ENCODE results near the gene CBX5. TPM values are rescaled to one million over a fixed set of nuclear protein-coding genes. Genes with fewer than 3 reads are reported as not detected.

CBX5 gene
- polyA plus RNA-seq, 2 donors, result 4.9 to 5.6 TPM

- H3K27me3 ChIP-seq (ENCODE audit: control insufficient read depth in 1 of 2, insufficient read depth in 2 of 2, low read length in 2 of 2), result no peaks in the 10 kb centered on the region
- 8 to 15% methylated on average over 39 of the region's 39 CpGs for WGBS, 2 donors
- peak overlapping the region; percentile 22 to 30 for H3K4me3 ChIP-seq (ENCODE audit: low read depth in 1 of 2, low read length in 2 of 2)
Observed at GRCh38 chr12:54217774-54218241, 62.1 kb downstream of the CBX5 start.

GRCh38 chr12:54216797-54217661 is 62.9 kb downstream of the CBX5 start:
- Histone ChIP-seq H3K27ac (ENCODE audit: low read depth in 2 of 2, low read length in 1 of 2) (no peak overlapping the region), H3K4me3 (ENCODE audit: low read depth in 1 of 2, low read length in 2 of 2) (peak overlapping the region; percentile 22 to 34), H3K4me1 (ENCODE audit: control insufficient read depth in 2 of 2, insufficient read depth in 2 of 2, low read length in 1 of 2) (peaks cover 5 to 18% of the 10 kb centered on the region in 2 donors), H3K36me3 (ENCODE audit: control insufficient read depth in 2 of 2, insufficient read depth in 2 of 2, low read length in 1 of 2) (no peaks in the 10 kb centered on the region), H3K27me3 (ENCODE audit: control insufficient read depth in 1 of 2, insufficient read depth in 2 of 2, low read length in 2 of 2) (no peaks in the 10 kb centered on the region), H3K9me3 (ENCODE audit: control insufficient read depth in 2 of 2, insufficient read depth in 1 of 2, low read depth in 1 of 2, low read length in 1 of 2) (peaks cover 0 to 2% of the 10 kb centered on the region in 2 donors)
- whole genome bisulfite sequencing, 2 donors, result 1% methylated on average over 34 of the region's 34 CpGs

More at GRCh38 chr12:54217774-54218241, 62.1 kb downstream of the CBX5 start:
- H3K36me3 ChIP-seq (ENCODE audit: control insufficient read depth in 2 of 2, insufficient read depth in 2 of 2, low read length in 1 of 2), result no peaks in the 10 kb centered on the region
- H3K27ac ChIP-seq (ENCODE audit: low read depth in 2 of 2, low read length in 1 of 2), result no peak overlapping the region
- H3K4me1 ChIP-seq (ENCODE audit: control insufficient read depth in 2 of 2, insufficient read depth in 2 of 2, low read length in 1 of 2), result peaks cover 5 to 18% of the 10 kb centered on the region in 2 donors
- H3K9me3 ChIP-seq (ENCODE audit: control insufficient read depth in 2 of 2, insufficient read depth in 1 of 2, low read depth in 1 of 2, low read length in 1 of 2), result peaks cover 0 to 2% of the 10 kb centered on the region in 2 donors

- H3K27me3 ChIP-seq (ENCODE audit: control insufficient read depth in 1 of 2, insufficient read depth in 2 of 2, low read length in 2 of 2), result no peaks in the 10 kb centered on the region
- 9 to 10% methylated on average over 31 of the region's 31 CpGs for WGBS, 2 donors
- peak overlapping the region in 1 of 2 donors; percentile 34 for H3K4me3 ChIP-seq (ENCODE audit: low read depth in 1 of 2, low read length in 2 of 2)
- H3K4me1 ChIP-seq (ENCODE audit: control insufficient read depth in 2 of 2, insufficient read depth in 2 of 2, low read length in 1 of 2), result peaks cover 5 to 18% of the 10 kb centered on the region in 2 donors
- H3K9me3 ChIP-seq (ENCODE audit: control insufficient read depth in 2 of 2, insufficient read depth in 1 of 2, low read depth in 1 of 2, low read length in 1 of 2), result peaks cover 0 to 2% of the 10 kb centered on the region in 2 donors
- H3K27ac ChIP-seq (ENCODE audit: low read depth in 2 of 2, low read length in 1 of 2), result no peak overlapping the region
- H3K36me3 ChIP-seq (ENCODE audit: control insufficient read depth in 2 of 2, insufficient read depth in 2 of 2, low read length in 1 of 2), result no peaks in the 10 kb centered on the region
Observed at GRCh38 chr12:54215989-54216796, 63.7 kb downstream of the CBX5 start.

GRCh38 chr12:54214553-54215406 is 65.1 kb downstream of the CBX5 start:
- H3K9me3 ChIP-seq (ENCODE audit: control insufficient read depth in 2 of 2, insufficient read depth in 1 of 2, low read depth in 1 of 2, low read length in 1 of 2), result peaks cover 0 to 2% of the 10 kb centered on the region in 2 donors
- H3K36me3 ChIP-seq (ENCODE audit: control insufficient read depth in 2 of 2, insufficient read depth in 2 of 2, low read length in 1 of 2), result no peaks in the 10 kb centered on the region
- no peak overlapping the region for H3K4me3 ChIP-seq (ENCODE audit: low read depth in 1 of 2, low read length in 2 of 2)
- 21 to 23% methylated on average over 31 to 33 of the region's 33 CpGs for WGBS, 2 donors
- no peaks in the 10 kb centered on the region for H3K27me3 ChIP-seq (ENCODE audit: control insufficient read depth in 1 of 2, insufficient read depth in 2 of 2, low read length in 2 of 2)
- no peak overlapping the region for H3K27ac ChIP-seq (ENCODE audit: low read depth in 2 of 2, low read length in 1 of 2)
- H3K4me1 ChIP-seq (ENCODE audit: control insufficient read depth in 2 of 2, insufficient read depth in 2 of 2, low read length in 1 of 2), result peaks cover 5 to 18% of the 10 kb centered on the region in 2 donors

GRCh38 chr12:54213079-54213478 is 66.8 kb downstream of the CBX5 start:
- H3K27ac ChIP-seq (ENCODE audit: low read depth in 2 of 2, low read length in 1 of 2), result no peak overlapping the region
- H3K36me3 ChIP-seq (ENCODE audit: control insufficient read depth in 2 of 2, insufficient read depth in 2 of 2, low read length in 1 of 2), result no peaks in the 10 kb centered on the region
- H3K27me3 ChIP-seq (ENCODE audit: control insufficient read depth in 1 of 2, insufficient read depth in 2 of 2, low read length in 2 of 2), result no peaks in the 10 kb centered on the region
- H3K9me3 ChIP-seq (ENCODE audit: control insufficient read depth in 2 of 2, insufficient read depth in 1 of 2, low read depth in 1 of 2, low read length in 1 of 2), result peaks cover 0 to 2% of the 10 kb centered on the region in 2 donors
- 57 to 60% methylated on average over 2 of the region's 2 CpGs for WGBS, 2 donors
- H3K4me3 ChIP-seq (ENCODE audit: low read depth in 1 of 2, low read length in 2 of 2), result no peak overlapping the region
- H3K4me1 ChIP-seq (ENCODE audit: control insufficient read depth in 2 of 2, insufficient read depth in 2 of 2, low read length in 1 of 2), result peaks cover 5 to 17% of the 10 kb centered on the region in 2 donors

- no peaks in the 10 kb centered on the region for H3K36me3 ChIP-seq (ENCODE audit: control insufficient read depth in 2 of 2, insufficient read depth in 2 of 2, low read length in 1 of 2)
- H3K4me1 ChIP-seq (ENCODE audit: control insufficient read depth in 2 of 2, insufficient read depth in 2 of 2, low read length in 1 of 2), result peaks cover 2 to 10% of the 10 kb centered on the region in 2 donors
- H3K9me3 ChIP-seq (ENCODE audit: control insufficient read depth in 2 of 2, insufficient read depth in 1 of 2, low read depth in 1 of 2, low read length in 1 of 2), result peaks cover 0 to 2% of the 10 kb centered on the region in 2 donors
- H3K4me3 ChIP-seq (ENCODE audit: low read depth in 1 of 2, low read length in 2 of 2), result no peak overlapping the region
- no peaks in the 10 kb centered on the region for H3K27me3 ChIP-seq (ENCODE audit: control insufficient read depth in 1 of 2, insufficient read depth in 2 of 2, low read length in 2 of 2)
- WGBS, 2 donors, result 83 to 88% methylated on average over 7 of the region's 7 CpGs
- no peak overlapping the region for H3K27ac ChIP-seq (ENCODE audit: low read depth in 2 of 2, low read length in 1 of 2)
Observed at GRCh38 chr12:54211920-54212319, 68.0 kb downstream of the CBX5 start.

- Histone ChIP-seq H3K27me3 (ENCODE audit: control insufficient read depth in 1 of 2, insufficient read depth in 2 of 2, low read length in 2 of 2) (no peaks in the 10 kb centered on the region), H3K9me3 (ENCODE audit: control insufficient read depth in 2 of 2, insufficient read depth in 1 of 2, low read depth in 1 of 2, low read length in 1 of 2) (peaks cover 0 to 2% of the 10 kb centered on the region in 2 donors), H3K4me1 (ENCODE audit: control insufficient read depth in 2 of 2, insufficient read depth in 2 of 2, low read length in 1 of 2) (peaks cover 2 to 7% of the 10 kb centered on the region in 2 donors), H3K27ac (ENCODE audit: low read depth in 2 of 2, low read length in 1 of 2) (no peak overlapping the region), H3K36me3 (ENCODE audit: control insufficient read depth in 2 of 2, insufficient read depth in 2 of 2, low read length in 1 of 2) (no peaks in the 10 kb centered on the region), H3K4me3 (ENCODE audit: low read depth in 1 of 2, low read length in 2 of 2) (no peak overlapping the region)
- WGBS, 2 donors, result 85 to 93% methylated on average over 5 of the region's 5 CpGs
Observed at GRCh38 chr12:54210400-54210790, 69.5 kb downstream of the CBX5 start.

- Histone ChIP-seq H3K9me3 (ENCODE audit: control insufficient read depth in 2 of 2, insufficient read depth in 1 of 2, low read depth in 1 of 2, low read length in 1 of 2) (no peaks in the 10 kb centered on the region), H3K27ac (ENCODE audit: low read depth in 2 of 2, low read length in 1 of 2) (no peak overlapping the region), H3K27me3 (ENCODE audit: control insufficient read depth in 1 of 2, insufficient read depth in 2 of 2, low read length in 2 of 2) (no peaks in the 10 kb centered on the region), H3K4me3 (ENCODE audit: low read depth in 1 of 2, low read length in 2 of 2) (no peak overlapping the region), H3K4me1 (ENCODE audit: control insufficient read depth in 2 of 2, insufficient read depth in 2 of 2, low read length in 1 of 2) (no peaks in the 10 kb centered on the region), H3K36me3 (ENCODE audit: control insufficient read depth in 2 of 2, insufficient read depth in 2 of 2, low read length in 1 of 2) (no peaks in the 10 kb centered on the region)
- 53 to 54% methylated on average over 7 of the region's 7 CpGs for WGBS, 2 donors
Observed at GRCh38 chr12:54208591-54208990, 71.3 kb downstream of the CBX5 start.
